ENCODE results near the gene STXBP5L. TPM values are rescaled to one million over a fixed set of nuclear protein-coding genes. Genes with fewer than 3 reads are reported as not detected.
"Not testable (repeated sequence)": the region's sequence is repeated elsewhere in the genome, so short reads cannot be mapped to it uniquely, and the experiment has no call there.

STXBP5L gene
- total and polyA plus RNA-seq, 7 donors = under 0.01 to 0.01 TPM; not detected in 5

- DNase-seq (no peak), ATAC-seq (no peak)
- TF ChIP-seq CTCF (IDR thresholded peaks at IDR 0.05) = no peak
- Histone ChIP-seq H3K4me1 (no peaks in the 10 kb centered on the region), H3K36me3 (ENCODE audit: insufficient read depth in 1 of 2, low read depth in 1 of 2) (no peaks in the 10 kb centered on the region), H3K27ac (no peak overlapping the region), H3K4me3 (no peak overlapping the region), H3K9me3 (peaks cover 15% of the 10 kb centered on the region), H3K27me3 (ENCODE audit: insufficient read depth in 3 of 3, low read length in 2 of 3) (no peaks in the 10 kb centered on the region)
- intact Hi-C loops (cut with DNase I) = no loop called here
These were observed 267.1 kb downstream of the STXBP5L start for GRCh38 chr3:121175083-121175482.

- H3K36me3 ChIP-seq (ENCODE audit: insufficient read depth in 1 of 2, low read depth in 1 of 2); ATAC-seq; intact Hi-C loops (cut with DNase I); H3K4me3 ChIP-seq; H3K4me1 ChIP-seq; H3K9me3 ChIP-seq; H3K27me3 ChIP-seq (ENCODE audit: insufficient read depth in 3 of 3, low read length in 2 of 3); H3K27ac ChIP-seq; DNase-seq: not testable (repeated sequence)
- 89 to 93% (median 90%) methylated on average over 11 to 26 of the region's 26 CpGs for WGBS, 3 donors
These were observed 282.6 kb downstream of the STXBP5L start for GRCh38 chr3:121190626-121191025.

GRCh38 chr3:121202573-121202972 lies 294.6 kb downstream of the STXBP5L start:
- intact Hi-C loops (cut with DNase I) = no loop called here
- H3K4me1 ChIP-seq = no peaks in the 10 kb centered on the region
- TF ChIP-seq CTCF (IDR thresholded peaks at IDR 0.05) = no peak
- no peaks in the 10 kb centered on the region for H3K9me3 ChIP-seq
- H3K4me3 ChIP-seq = no peak overlapping the region
- DNase-seq = no peak
- no peaks in the 10 kb centered on the region for H3K27me3 ChIP-seq (ENCODE audit: insufficient read depth in 3 of 3, low read length in 2 of 3)
- H3K36me3 ChIP-seq (ENCODE audit: insufficient read depth in 1 of 2, low read depth in 1 of 2) = no peaks in the 10 kb centered on the region
- ATAC-seq = no peak
- H3K27ac ChIP-seq = no peak overlapping the region

GRCh38 chr3:121223116-121223515 lies 315.1 kb downstream of the STXBP5L start:
- TF ChIP-seq CTCF (IDR thresholded peaks at IDR 0.05) = no peak
- no peaks in the 10 kb centered on the region for H3K36me3 ChIP-seq (ENCODE audit: insufficient read depth in 1 of 2, low read depth in 1 of 2)
- intact Hi-C loops (cut with DNase I) = no loop called here
- WGBS, 3 donors = 67 to 74% (median 68%) methylated on average over 2 of the region's 2 CpGs
- H3K27me3 ChIP-seq (ENCODE audit: insufficient read depth in 3 of 3, low read length in 2 of 3) = no peaks in the 10 kb centered on the region
- H3K27ac ChIP-seq = no peak overlapping the region
- no peaks in the 10 kb centered on the region for H3K9me3 ChIP-seq
- DNase-seq (no peak), ATAC-seq (no peak)
- H3K4me3 ChIP-seq = no peak overlapping the region
- no peaks in the 10 kb centered on the region for H3K4me1 ChIP-seq

GRCh38 chr3:121228971-121229370 lies 321.0 kb downstream of the STXBP5L start:
- Histone ChIP-seq H3K9me3 (no peaks in the 10 kb centered on the region), H3K27me3 (ENCODE audit: insufficient read depth in 3 of 3, low read length in 2 of 3) (no peaks in the 10 kb centered on the region), H3K4me3 (no peak overlapping the region), H3K27ac (no peak overlapping the region), H3K36me3 (ENCODE audit: insufficient read depth in 1 of 2, low read depth in 1 of 2) (no peaks in the 10 kb centered on the region), H3K4me1 (no peaks in the 10 kb centered on the region)
- DNase-seq (no peak), ATAC-seq (no peak)
- TF ChIP-seq CTCF (IDR thresholded peaks at IDR 0.05) = no peak
- intact Hi-C loops (cut with DNase I) = no loop called here
- WGBS, 3 donors = 68 to 80% (median 73%) methylated on average over 1 of the region's 1 CpG

- H3K36me3 ChIP-seq (ENCODE audit: insufficient read depth in 1 of 2, low read depth in 1 of 2); H3K4me3 ChIP-seq; H3K27me3 ChIP-seq (ENCODE audit: insufficient read depth in 3 of 3, low read length in 2 of 3); ATAC-seq; DNase-seq; H3K27ac ChIP-seq; H3K4me1 ChIP-seq; H3K9me3 ChIP-seq; intact Hi-C loops (cut with DNase I): not testable (repeated sequence)
- 97 to 100% (median 98%) methylated on average over 1 of the region's 1 CpG for WGBS, 3 donors
These were observed 322.2 kb downstream of the STXBP5L start for GRCh38 chr3:121230194-121230593.

Data from psoas muscle (tissue), 8 donors.